IMR-90 (cell line): ENCODE results near the gene SLC12A7. TPM values are rescaled to one million over a fixed set of nuclear protein-coding genes. Genes with fewer than 3 reads are reported as not detected.

Experiments used
- ATAC-seq: fragments of 200-7000 bp; cut with Tn5 transposase; 2 replicates; pipeline ENCODE4 v1.9.1; 2020; ENCODE audit warnings: low read depth, mild to moderate bottlenecking, moderate library complexity
- BruUV-seq: library from RNA; stranded (reverse); fragments of 400-500 nt; replicated peaks from 2 replicates; lab custom pipeline; 2021; lab: Mats Ljungman, UMichigan
- CTCF ChIA-PET: fragments of 300-600 bp; formaldehyde crosslinking; extraction: SDS; loops from one replicate; lab custom pipeline; 2021; ENCODE audit warnings: antibody characterized with exemption; lab: Yijun Ruan, JAX
- POLR2A ChIA-PET: fragments of 300-600 bp; sonication (Branson Sonifier 250); formaldehyde crosslinking; loops from one replicate; lab custom pipeline; 2022; ENCODE audit warnings: antibody characterized with exemption; ENCODE audit not compliant: unreplicated experiment; lab: Charles Lee
- DNase-seq: peaks from one replicate; pipeline ENCODE4 v3.0.0; 2013
- H2AFZ ChIP-seq: replicated peaks from 2 replicates; pipeline ENCODE3; 2013; ENCODE audit warnings: low read length, mild to moderate bottlenecking; ENCODE audit not compliant: poor library complexity
- H2AK5ac ChIP-seq: 2 replicates; pipeline ENCODE4 v1.6.1; 2013; ENCODE audit warnings: low read depth, low read length, inconsistent platforms
- H2AK9ac ChIP-seq: replicated peaks from 2 replicates; pipeline ENCODE3; 2013; ENCODE audit warnings: mild to moderate bottlenecking, low read depth, low read length, moderate library complexity; ENCODE audit not compliant: poor library complexity
- H2BK120ac ChIP-seq: 2 replicates; pipeline ENCODE4 v1.6.1; 2013; ENCODE audit warnings: low read depth, low read length, inconsistent platforms
- H2BK15ac ChIP-seq: 3 replicates; pipeline ENCODE4 v1.6.1; 2013; ENCODE audit warnings: low read depth, low read length, inconsistent platforms
- H2BK20ac ChIP-seq: 2 replicates; pipeline ENCODE4 v1.6.1; 2013; ENCODE audit warnings: low read depth, mild to moderate bottlenecking, inconsistent platforms, low read length, moderate library complexity
- H2BK5ac ChIP-seq: 2 replicates; pipeline ENCODE4 v1.6.1; 2013; ENCODE audit warnings: mild to moderate bottlenecking, low read depth, low read length, inconsistent platforms; ENCODE audit not compliant: poor library complexity, severe bottlenecking
- H3K14ac ChIP-seq: replicated peaks from 2 replicates; pipeline ENCODE4 v1.6.1; 2013; ENCODE audit warnings: low read depth, low read length, inconsistent platforms
- H3K18ac ChIP-seq: 2 replicates; pipeline ENCODE4 v1.6.1; 2013; ENCODE audit warnings: low read depth, low read length, control low read depth
- H3K23ac ChIP-seq: 2 replicates; pipeline ENCODE4 v1.6.1; 2013; ENCODE audit warnings: low read depth, low read length, inconsistent platforms
- H3K27ac ChIP-seq: 2 replicates; pipeline ENCODE4 v1.5.1; 2013; ENCODE audit warnings: mild to moderate bottlenecking, control low read depth, low read length; ENCODE audit not compliant: insufficient read depth
- H3K27me3 ChIP-seq: 2 replicates; pipeline ENCODE4 v1.6.1; 2013; ENCODE audit warnings: low read length; ENCODE audit not compliant: control insufficient read depth, insufficient read depth
- H3K36me3 ChIP-seq: 2 replicates; pipeline ENCODE4 v1.6.1; 2013; ENCODE audit warnings: low read length, mixed read lengths; ENCODE audit not compliant: control insufficient read depth, insufficient read depth
- H3K4ac ChIP-seq: 2 replicates; pipeline ENCODE4 v1.6.1; 2013; ENCODE audit warnings: low read depth, low read length, inconsistent platforms
- H3K4me1 ChIP-seq: 2 replicates; pipeline ENCODE4 v1.6.1; 2013; ENCODE audit warnings: low read length, mixed read lengths; ENCODE audit not compliant: control insufficient read depth, insufficient read depth
- H3K4me2 ChIP-seq: 2 replicates; pipeline ENCODE4 v1.6.1; 2013; ENCODE audit warnings: low read depth, mild to moderate bottlenecking, control low read depth, low read length, moderate library complexity
- H3K4me3 ChIP-seq: 2 replicates; pipeline ENCODE4 v1.5.1; 2013; ENCODE audit warnings: low read depth, mild to moderate bottlenecking, control low read depth, low read length, moderate library complexity; ENCODE audit not compliant: insufficient read depth
- H3K56ac ChIP-seq: 2 replicates; pipeline ENCODE4 v1.6.1; 2013; ENCODE audit warnings: low read length, inconsistent platforms; ENCODE audit not compliant: insufficient read depth; ENCODE audit errors: extremely low read depth
- H3K79me1 ChIP-seq, 2 experiments: 2 replicates each; pipeline ENCODE4 v1.6.1; 2013; ENCODE audit warnings: low read length in 2 of 2, inconsistent platforms in 1 of 2, low read depth in 1 of 2
- H3K9ac ChIP-seq: 2 replicates; pipeline ENCODE4 v1.6.1; 2013; ENCODE audit warnings: low read depth, low read length, control low read depth
- H3K9me1 ChIP-seq: 2 replicates; pipeline ENCODE4 v1.6.1; 2013; ENCODE audit warnings: low read length, inconsistent platforms; ENCODE audit not compliant: insufficient read depth
- H3K9me3 ChIP-seq: 2 replicates; pipeline ENCODE4 v1.6.1; 2013; ENCODE audit warnings: low read length; ENCODE audit not compliant: control insufficient read depth, insufficient read depth
- H4K20me1 ChIP-seq: 2 replicates; pipeline ENCODE4 v1.6.1; 2013; ENCODE audit warnings: low read length, inconsistent platforms; ENCODE audit not compliant: insufficient read depth
- H4K5ac ChIP-seq: 2 replicates; pipeline ENCODE4 v1.6.1; 2013; ENCODE audit warnings: mild to moderate bottlenecking, low read depth, low read length, control low read depth
- H4K8ac ChIP-seq, 2 experiments: 2 replicates each; pipeline ENCODE4 v1.6.1; 2013; ENCODE audit warnings: low read depth in 2 of 2, low read length in 2 of 2, control low read depth in 1 of 2, inconsistent platforms in 1 of 2
- H4K91ac ChIP-seq: 2 replicates; pipeline ENCODE4 v1.6.1; 2013; ENCODE audit warnings: low read depth, low read length, inconsistent platforms; ENCODE audit not compliant: insufficient read depth
- BHLHE40 ChIP-seq: fragments of 150-350 bp; IDR thresholded peaks from 2 replicates; pipeline ENCODE4 v1.6.1; 2016; ENCODE audit warnings: mild to moderate bottlenecking, low read depth, low read length
- CEBPB ChIP-seq: IDR thresholded peaks from 2 replicates; pipeline ENCODE4 v1.6.1; 2012; ENCODE audit warnings: low read depth, low read length, improper control_type of control experiment
- CHD1 ChIP-seq: IDR thresholded peaks from 2 replicates; pipeline ENCODE4 v1.6.1; 2012; ENCODE audit warnings: low read depth, low read length, improper control_type of control experiment
- CTCF ChIP-seq: conservative IDR thresholded peaks from 2 replicates; pipeline ENCODE4 v1.5.1; 2012; ENCODE audit warnings: mild to moderate bottlenecking, low read depth, low read length, improper control_type of control experiment
- ELK1 ChIP-seq: fragments of 150-350 bp; IDR thresholded peaks from 2 replicates; pipeline ENCODE4 v1.6.1; 2016; ENCODE audit warnings: low read depth, mild to moderate bottlenecking, low read length, moderate library complexity, borderline replicate concordance
- FOS ChIP-seq: fragments of 150-350 bp; IDR thresholded peaks from 2 replicates; pipeline ENCODE4 v1.6.1; 2016; ENCODE audit warnings: low read depth, low read length
- MAFK ChIP-seq: IDR thresholded peaks from 2 replicates; pipeline ENCODE4 v1.6.1; 2012; ENCODE audit warnings: low read depth, low read length, improper control_type of control experiment
- MAZ ChIP-seq: IDR thresholded peaks from 2 replicates; pipeline ENCODE4 v1.6.1; 2012; ENCODE audit warnings: low read depth, mild to moderate bottlenecking, low read length, improper control_type of control experiment, moderate library complexity, borderline replicate concordance
- MXI1 ChIP-seq: IDR thresholded peaks from 2 replicates; pipeline ENCODE4 v1.6.1; 2012; ENCODE audit warnings: low read depth, mild to moderate bottlenecking, low read length, moderate library complexity, borderline replicate concordance
- NFE2L2 ChIP-seq: fragments of 150-350 bp; IDR thresholded peaks from 2 replicates; pipeline ENCODE4 v1.6.1; 2016; ENCODE audit warnings: low read depth, mild to moderate bottlenecking, low read length
- POLR2A ChIP-seq: IDR thresholded peaks from 2 replicates; pipeline ENCODE4 v1.6.1; 2012; ENCODE audit warnings: mild to moderate bottlenecking, low read depth, low read length
- RAD21 ChIP-seq: IDR thresholded peaks from 2 replicates; pipeline ENCODE4 v1.6.1; 2012; ENCODE audit warnings: low read length, improper control_type of control experiment
- RCOR1 ChIP-seq: IDR thresholded peaks from 2 replicates; pipeline ENCODE4 v1.6.1; 2012; ENCODE audit warnings: mild to moderate bottlenecking, low read length, improper control_type of control experiment; ENCODE audit not compliant: insufficient replicate concordance
- RFX5 ChIP-seq: IDR thresholded peaks from 2 replicates; pipeline ENCODE4 v1.8.0; 2012; ENCODE audit warnings: low read depth, mild to moderate bottlenecking, low read length, moderate library complexity
- SMC3 ChIP-seq: fragments of 150-350 bp; IDR thresholded peaks from 2 replicates; pipeline ENCODE4 v1.6.1; 2016; ENCODE audit warnings: low read depth, mild to moderate bottlenecking, antibody characterized with exemption, low read length, moderate library complexity
- USF2 ChIP-seq: fragments of 150-350 bp; IDR thresholded peaks from 2 replicates; pipeline ENCODE4 v1.6.1; 2017; ENCODE audit warnings: mild to moderate bottlenecking, antibody characterized with exemption, low read length, low read depth
- WGBS, 2 experiments: methylation state at CpG; one replicate each; pipeline versions ENCODE4 v1.1.5 to v1.1.7; 2013; ENCODE audit warnings: missing lambda C conversion rate in 2 of 2; ENCODE audit not compliant: insufficient read length in 1 of 2; ENCODE audit errors: extremely low coverage in 2 of 2; 5-methylcytosine and 5-hydroxymethylcytosine counted together
- dilution Hi-C: fragments of 300-500 bp; cut with HindIII; formaldehyde crosslinking; loops from one replicate; pipeline ENCODE4 v1.14.3; 2018; ENCODE audit warnings: low sequenced_read_pairs; ENCODE audit not compliant: unreplicated experiment
- in situ Hi-C: fragments of 300-500 bp; cut with MboI; formaldehyde crosslinking; loops from 3 replicates; pipeline ENCODE4 v1.14.3; 2019; ENCODE audit warnings: low sequenced_read_pairs, inconsistent platforms, mixed read lengths
- intact Hi-C: fragments of 100-400 bp; cut with micrococcal nuclease; formaldehyde crosslinking; loops from 2 replicates; pipeline ENCODE4 v1.10.0; 2022
- polyA plus RNA-seq, 3 experiments: library from polyadenylated mRNA; depleted of rRNA; stranded (reverse); fragments of >200 nt; gene quantifications; 2 replicates each; pipeline ENCODE4 v1.2.3, GENCODE V29; 2012; ENCODE audit warnings: low replicate concordance in 1 of 3
- total RNA-seq: library from RNA; depleted of rRNA; stranded (reverse); fragments of >200 nt; gene quantifications from 2 replicates; pipeline ENCODE4 v1.2.3, GENCODE V29; 2012

The SLC12A7 gene
- total and polyA plus RNA-seq, 2 of the 4 experiments (the other 2 are of a cell fraction) = 3.0 to 6.1 TPM

GRCh38 chr5:1151316-1151715 is 39.5 kb upstream of the SLC12A7 start:
- no peak overlapping the region for H3K9ac ChIP-seq
- no peak overlapping the region for H2BK5ac ChIP-seq
- H3K79me1 ChIP-seq = no peaks in the 10 kb centered on the region
- no peaks in the 10 kb centered on the region for H3K9me1 ChIP-seq
- ChIA-PET CTCF (interaction anchor here (1.5 kb wide), 1 partner anchor 11 kb away, joined by 7 read pairs; no protein-coding TSS in a partner anchor), POLR2A (no interaction called here)
- no peak overlapping the region for H4K8ac ChIP-seq
- no peak for DNase-seq
- H3K27me3 ChIP-seq = peaks cover 63% of the 10 kb centered on the region
- BruUV-seq = no TSS peak
- no peak overlapping the region for H2BK15ac ChIP-seq
- no peak overlapping the region for H3K14ac ChIP-seq
- no CpG with 5 or more reads among the region's 10 CpGs for WGBS, 2 experiments
- H3K4me1 ChIP-seq = no peaks in the 10 kb centered on the region
- H3K27ac ChIP-seq = no peak overlapping the region
- H2AK9ac ChIP-seq = no peak overlapping the region
- no peak overlapping the region for H2BK120ac ChIP-seq
- TF ChIP-seq MXI1 = no peak
- no peak for TF ChIP-seq FOS
- TF ChIP-seq RCOR1 = no peak
- no peak for TF ChIP-seq SMC3
- TF ChIP-seq USF2 = no peak
- TF ChIP-seq CEBPB = no peak
- TF ChIP-seq BHLHE40 = no peak
- no peak for TF ChIP-seq MAFK
- TF ChIP-seq MAZ = no peak
- TF ChIP-seq CTCF = no peak
- no peak for TF ChIP-seq NFE2L2
- TF ChIP-seq CHD1 = no peak
- TF ChIP-seq POLR2A = no peak
- no peak for TF ChIP-seq RFX5
- TF ChIP-seq ELK1 = no peak
- TF ChIP-seq RAD21 = no peak
- no peak overlapping the region for H3K4me3 ChIP-seq
- H2BK20ac ChIP-seq = no peak overlapping the region
- no peak overlapping the region for H4K5ac ChIP-seq
- dilution Hi-C loops (no loop called here), intact Hi-C loops (no loop called here), in situ Hi-C loops (no loop called here)
- no peak overlapping the region for H2AFZ ChIP-seq
- H3K36me3 ChIP-seq = no peaks in the 10 kb centered on the region
- no peak overlapping the region for H3K56ac ChIP-seq
- no peak for ATAC-seq
- no peak overlapping the region for H2AK5ac ChIP-seq
- no peak overlapping the region for H3K4me2 ChIP-seq
- H3K23ac ChIP-seq = no peak overlapping the region
- no peaks in the 10 kb centered on the region; the same call in 1 of the 2 replicates for H4K20me1 ChIP-seq
- H3K4ac ChIP-seq = no peak overlapping the region
- no peak overlapping the region for H4K91ac ChIP-seq
- no peak overlapping the region for H3K18ac ChIP-seq
- peaks cover under 1% of the 10 kb centered on the region; the same call in 1 of the 2 replicates for H3K9me3 ChIP-seq
